MM.1S (cell line): Measurements from ENCODE around the gene MFAP2.
"Not testable (repeated sequence)": the region's sequence is repeated elsewhere in the genome, so short reads cannot be mapped to it uniquely, and the experiment has no call there.

ENCODE experiments used
- EZH2 ChIP-seq: fragments of 300-600 bp; sonication (generic); optimal IDR thresholded peaks from 2 replicates; pipeline ENCODE3; 2017; ENCODE audit warnings: low read depth, mild to moderate bottlenecking, antibody characterized with exemption, low read length, mixed read lengths
- TF ChIP-seq, protein P1 (sequence below): fragments of 300-600 bp; sonication (generic); IDR thresholded peaks from 2 replicates; pipeline ENCODE4 v1.5.1; 2016; ENCODE audit warnings: antibody characterized with exemption, low read length, mixed read lengths

DNA sequence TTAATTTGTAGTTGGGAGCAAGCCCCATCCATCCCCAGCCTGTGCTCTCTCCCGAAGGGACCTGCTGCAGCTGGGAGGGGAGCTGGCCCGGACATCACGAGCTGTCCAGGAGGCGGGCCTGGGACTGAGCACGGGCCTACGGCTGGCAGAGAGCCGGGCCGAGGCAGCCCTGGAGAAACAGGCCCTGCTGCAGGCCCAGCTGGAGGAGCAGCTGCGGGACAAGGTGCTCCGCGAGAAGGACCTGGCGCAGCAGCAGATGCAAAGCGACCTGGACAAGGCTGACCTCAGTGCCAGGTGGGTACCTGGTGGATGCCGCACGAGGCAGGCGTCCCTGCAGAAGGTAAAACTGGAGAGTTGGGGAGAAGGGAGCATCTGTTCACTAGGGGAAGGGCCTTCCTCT lies 43.8 kb downstream of the MFAP2 start:
- TF ChIP-seq, protein P1, sequence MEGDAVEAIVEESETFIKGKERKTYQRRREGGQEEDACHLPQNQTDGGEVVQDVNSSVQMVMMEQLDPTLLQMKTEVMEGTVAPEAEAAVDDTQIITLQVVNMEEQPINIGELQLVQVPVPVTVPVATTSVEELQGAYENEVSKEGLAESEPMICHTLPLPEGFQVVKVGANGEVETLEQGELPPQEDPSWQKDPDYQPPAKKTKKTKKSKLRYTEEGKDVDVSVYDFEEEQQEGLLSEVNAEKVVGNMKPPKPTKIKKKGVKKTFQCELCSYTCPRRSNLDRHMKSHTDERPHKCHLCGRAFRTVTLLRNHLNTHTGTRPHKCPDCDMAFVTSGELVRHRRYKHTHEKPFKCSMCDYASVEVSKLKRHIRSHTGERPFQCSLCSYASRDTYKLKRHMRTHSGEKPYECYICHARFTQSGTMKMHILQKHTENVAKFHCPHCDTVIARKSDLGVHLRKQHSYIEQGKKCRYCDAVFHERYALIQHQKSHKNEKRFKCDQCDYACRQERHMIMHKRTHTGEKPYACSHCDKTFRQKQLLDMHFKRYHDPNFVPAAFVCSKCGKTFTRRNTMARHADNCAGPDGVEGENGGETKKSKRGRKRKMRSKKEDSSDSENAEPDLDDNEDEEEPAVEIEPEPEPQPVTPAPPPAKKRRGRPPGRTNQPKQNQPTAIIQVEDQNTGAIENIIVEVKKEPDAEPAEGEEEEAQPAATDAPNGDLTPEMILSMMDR: not testable (repeated sequence)
- TF ChIP-seq EZH2: not testable (repeated sequence)
